ENCODE results near the gene SNRNP48. TPM values are rescaled to one million over a fixed set of nuclear protein-coding genes. Genes with fewer than 3 reads are reported as not detected.

Gene SNRNP48
- total and polyA plus RNA-seq, 2 of the 4 experiments (the other 2 are of a cell fraction): 5.2 to 6.2 TPM

- dilution Hi-C loops (cut with HindIII; ENCODE audit: low sequenced_read_pairs, unreplicated experiment) (no loop called here), intact Hi-C loops (cut with micrococcal nuclease) (no loop called here), in situ Hi-C loops (cut with MboI; ENCODE audit: low sequenced_read_pairs) (no loop called here)
- no peaks in the 10 kb centered on the region for H3K9me3 ChIP-seq (ENCODE audit: control insufficient read depth, insufficient read depth, low read length)
- TF ChIP-seq RAD21 (IDR thresholded peaks at IDR 0.05; ENCODE audit: low read length) (no peak), BHLHE40 (IDR thresholded peaks at IDR 0.05; ENCODE audit: low read depth, low read length) (no peak), NFE2L2 (IDR thresholded peaks at IDR 0.05; ENCODE audit: low read depth, low read length) (no peak), CTCF (conservative IDR thresholded peaks at IDR 0.05; ENCODE audit: low read depth, low read length) (no peak), POLR2A (IDR thresholded peaks at IDR 0.05; ENCODE audit: low read depth, low read length) (no peak), SMC3 (IDR thresholded peaks at IDR 0.05; ENCODE audit: low read depth, low read length) (no peak), RCOR1 (IDR thresholded peaks at IDR 0.05; ENCODE audit: insufficient replicate concordance, low read length) (no peak), CHD1 (IDR thresholded peaks at IDR 0.05; ENCODE audit: low read depth, low read length) (no peak), FOS (IDR thresholded peaks at IDR 0.05; ENCODE audit: low read depth, low read length) (no peak), MXI1 (IDR thresholded peaks at IDR 0.05; ENCODE audit: borderline replicate concordance, low read depth, low read length) (no peak), ELK1 (IDR thresholded peaks at IDR 0.05; ENCODE audit: borderline replicate concordance, low read depth, low read length) (no peak), USF2 (IDR thresholded peaks at IDR 0.05; ENCODE audit: low read depth, low read length) (no peak), RFX5 (IDR thresholded peaks at IDR 0.05; ENCODE audit: low read depth, low read length) (no peak), CEBPB (IDR thresholded peaks at IDR 0.05; ENCODE audit: low read depth, low read length) (no peak), MAZ (IDR thresholded peaks at IDR 0.05; ENCODE audit: borderline replicate concordance, low read depth, low read length) (no peak), MAFK (IDR thresholded peaks at IDR 0.05; ENCODE audit: low read depth, low read length) (no peak)
- no peak overlapping the region for H3K4me3 ChIP-seq (ENCODE audit: insufficient read depth, low read depth, low read length)
- no peak overlapping the region for H3K4me2 ChIP-seq (ENCODE audit: low read depth, low read length)
- H4K5ac ChIP-seq (ENCODE audit: low read depth, low read length): no peak overlapping the region
- DNase-seq: peak; percentile 52
- H3K18ac ChIP-seq (ENCODE audit: low read depth, low read length): no peak overlapping the region
- H3K9ac ChIP-seq (ENCODE audit: low read depth, low read length): no peak overlapping the region
- H2BK5ac ChIP-seq (ENCODE audit: low read depth, low read length, poor library complexity, severe bottlenecking): peak overlapping the region; percentile 8
- no peaks in the 10 kb centered on the region for H3K27me3 ChIP-seq (ENCODE audit: control insufficient read depth, insufficient read depth, low read length)
- H3K79me1 ChIP-seq (ENCODE audit: low read depth in 1 of 2, low read length in 2 of 2): no peaks in the 10 kb centered on the region
- H3K9me1 ChIP-seq (ENCODE audit: insufficient read depth, low read length): no peaks in the 10 kb centered on the region
- H3K36me3 ChIP-seq (ENCODE audit: control insufficient read depth, insufficient read depth, low read length): no peaks in the 10 kb centered on the region
- H2AK9ac ChIP-seq (replicated peaks; ENCODE audit: low read depth, low read length, poor library complexity): no peak overlapping the region
- H4K91ac ChIP-seq (ENCODE audit: insufficient read depth, low read depth, low read length): no peak overlapping the region
- ChIA-PET POLR2A (ENCODE audit: unreplicated experiment) (no interaction called here), CTCF (no interaction called here)
- H4K20me1 ChIP-seq (ENCODE audit: insufficient read depth, low read length): no peaks in the 10 kb centered on the region
- peak overlapping the region; percentile 92; the same call in 1 of the 2 replicates for H3K27ac ChIP-seq (ENCODE audit: insufficient read depth, low read length)
- H3K4me1 ChIP-seq (ENCODE audit: control insufficient read depth, insufficient read depth, low read length): peaks cover 9% of the 10 kb centered on the region
- no peak overlapping the region for H2BK20ac ChIP-seq (ENCODE audit: low read depth, low read length)
- H2AFZ ChIP-seq (replicated peaks; ENCODE audit: low read length, poor library complexity): no peak overlapping the region
- no TSS peak for BruUV-seq (replicated peaks)
- H2AK5ac ChIP-seq (ENCODE audit: low read depth, low read length): no peak overlapping the region
- no peak overlapping the region for H3K23ac ChIP-seq (ENCODE audit: low read depth, low read length)
- H3K14ac ChIP-seq (replicated peaks; ENCODE audit: low read depth, low read length): no peak overlapping the region
- WGBS, 2 experiments (ENCODE audit: extremely low coverage in 2 of 2, insufficient read length in 1 of 2): no CpG with 5 or more reads among the region's 1 CpG
- H2BK15ac ChIP-seq (ENCODE audit: low read depth, low read length): no peak overlapping the region
- H3K56ac ChIP-seq (ENCODE audit: extremely low read depth, insufficient read depth, low read length): no peak overlapping the region
- H2BK120ac ChIP-seq (ENCODE audit: low read depth, low read length): no peak overlapping the region
- ATAC-seq (ENCODE audit: low read depth): peak; percentile 50
- no peak overlapping the region for H4K8ac ChIP-seq (ENCODE audit: low read depth in 2 of 2, low read length in 2 of 2)
- H3K4ac ChIP-seq (ENCODE audit: low read depth, low read length): no peak overlapping the region
These were observed 50.0 kb downstream of the SNRNP48 start for GRCh38 chr6:7640016-7640415.
